Measurements from ENCODE around the gene GALNT9. TPM values are rescaled to one million over a fixed set of nuclear protein-coding genes. Genes with fewer than 3 reads are reported as not detected.

Gene GALNT9
- total RNA-seq, 4 donors from 2014 or later = not detected

GRCh38 chr12:132287391-132288238, 41.8 kb downstream of the GALNT9 start:
- intact Hi-C loops (cut with DNase I) = no loop called here
- Histone ChIP-seq H3K36me3 (no peaks in the 10 kb centered on the region), H3K4me3 (no peak overlapping the region), H3K27me3 (peaks cover 0 to 71% (median 6%) of the 10 kb centered on the region in 4 donors), H3K27ac (no peak overlapping the region), H3K9me3 (no peaks in the 10 kb centered on the region), H3K4me1 (peaks cover 10 to 36% (median 12%) of the 10 kb centered on the region in 3 donors)
- no peak for DNase-seq
- 76 to 78% methylated on average over 21 to 26 of the region's 36 CpGs for WGBS, 2 donors
- TF ChIP-seq POLR2A (IDR thresholded peaks at IDR 0.05) (no peak), CTCF (IDR thresholded peaks at IDR 0.05) (no peak)

GRCh38 chr12:132286912-132287311, 42.5 kb downstream of the GALNT9 start:
- 31 to 68% methylated on average over 6 to 19 of the region's 23 CpGs for WGBS, 2 donors
- H3K36me3 ChIP-seq = no peaks in the 10 kb centered on the region
- no peak for DNase-seq
- H3K27ac ChIP-seq = no peak overlapping the region
- no peak overlapping the region for H3K4me3 ChIP-seq
- H3K9me3 ChIP-seq = no peaks in the 10 kb centered on the region
- H3K4me1 ChIP-seq = peaks cover 10 to 36% (median 12%) of the 10 kb centered on the region in 3 donors
- no peak for TF ChIP-seq CTCF (IDR thresholded peaks at IDR 0.05)
- TF ChIP-seq POLR2A (IDR thresholded peaks at IDR 0.05) = no peak
- intact Hi-C loops (cut with DNase I) = no loop called here
- peaks cover 0 to 78% (median 6%) of the 10 kb centered on the region in 4 donors for H3K27me3 ChIP-seq

- TF ChIP-seq POLR2A (IDR thresholded peaks at IDR 0.05) (no peak), CTCF (IDR thresholded peaks at IDR 0.05) (no peak)
- 9 to 29% methylated on average over 10 of the region's 51 CpGs for WGBS, 2 donors
- intact Hi-C loops (cut with DNase I) = no loop called here
- H3K27me3 ChIP-seq = peaks cover 0 to 85% (median 6%) of the 10 kb centered on the region in 4 donors
- H3K4me1 ChIP-seq = peaks cover 10 to 36% (median 12%) of the 10 kb centered on the region in 3 donors
- peak overlapping the region in 2 of 4 donors; percentile 16 to 50 for H3K4me3 ChIP-seq
- no peaks in the 10 kb centered on the region for H3K9me3 ChIP-seq
- H3K36me3 ChIP-seq = no peaks in the 10 kb centered on the region
- no peak for DNase-seq
- H3K27ac ChIP-seq = no peak overlapping the region
Observed at GRCh38 chr12:132285991-132286681, 43.3 kb downstream of the GALNT9 start.

- no peak overlapping the region for H3K27ac ChIP-seq
- no peak for TF ChIP-seq CTCF (IDR thresholded peaks at IDR 0.05)
- no peak for TF ChIP-seq POLR2A (IDR thresholded peaks at IDR 0.05)
- 26 to 45% methylated on average over 3 to 7 of the region's 38 CpGs for WGBS, 2 donors
- H3K36me3 ChIP-seq = no peaks in the 10 kb centered on the region
- intact Hi-C loops (cut with DNase I) = no loop called here
- no peak for DNase-seq
- H3K9me3 ChIP-seq = no peaks in the 10 kb centered on the region
- H3K4me1 ChIP-seq = peaks cover 10 to 36% (median 12%) of the 10 kb centered on the region in 3 donors
- H3K27me3 ChIP-seq = peaks cover 0 to 96% (median 6%) of the 10 kb centered on the region in 4 donors
- no peak overlapping the region for H3K4me3 ChIP-seq
Observed at GRCh38 chr12:132284827-132285741, 44.3 kb downstream of the GALNT9 start.
